Erythroblast (primary cell): ENCODE measurements around the gene SELENON.

Experiments
- GATA1 ChIP-seq: IDR thresholded peaks from 2 replicates; pipeline ENCODE4 v1.6.1; 2011; ENCODE audit warnings: low read depth, mild to moderate bottlenecking, control low read depth, low read length, moderate library complexity
- POLR2A ChIP-seq: IDR thresholded peaks from 2 replicates; pipeline ENCODE4 v1.6.1; 2011; ENCODE audit warnings: mild to moderate bottlenecking, low read length

GRCh38 chr1:25813071-25813733 is 13.2 kb downstream of the SELENON start:
- no peak for TF ChIP-seq POLR2A
- TF ChIP-seq GATA1: no peak
